KBM-7 (cell line): ENCODE measurements around the gene POMZP3.
"Not testable (repeated sequence)": the region's sequence is repeated elsewhere in the genome, so short reads cannot be mapped to it uniquely, and the experiment has no call there.

Source experiments
- DNase-seq: peaks from one replicate; pipeline ENCODE4 v3.0.0-alpha.2; 2015
- in situ Hi-C: fragments of 300-500 bp; cut with MboI; formaldehyde crosslinking; loops from 2 replicates; pipeline ENCODE4 v1.14.3; 2020; ENCODE audit warnings: low sequenced_read_pairs, low pct_unique_long_range_greater_than_20kb, mixed read lengths

POMZP3 gene

DNA sequence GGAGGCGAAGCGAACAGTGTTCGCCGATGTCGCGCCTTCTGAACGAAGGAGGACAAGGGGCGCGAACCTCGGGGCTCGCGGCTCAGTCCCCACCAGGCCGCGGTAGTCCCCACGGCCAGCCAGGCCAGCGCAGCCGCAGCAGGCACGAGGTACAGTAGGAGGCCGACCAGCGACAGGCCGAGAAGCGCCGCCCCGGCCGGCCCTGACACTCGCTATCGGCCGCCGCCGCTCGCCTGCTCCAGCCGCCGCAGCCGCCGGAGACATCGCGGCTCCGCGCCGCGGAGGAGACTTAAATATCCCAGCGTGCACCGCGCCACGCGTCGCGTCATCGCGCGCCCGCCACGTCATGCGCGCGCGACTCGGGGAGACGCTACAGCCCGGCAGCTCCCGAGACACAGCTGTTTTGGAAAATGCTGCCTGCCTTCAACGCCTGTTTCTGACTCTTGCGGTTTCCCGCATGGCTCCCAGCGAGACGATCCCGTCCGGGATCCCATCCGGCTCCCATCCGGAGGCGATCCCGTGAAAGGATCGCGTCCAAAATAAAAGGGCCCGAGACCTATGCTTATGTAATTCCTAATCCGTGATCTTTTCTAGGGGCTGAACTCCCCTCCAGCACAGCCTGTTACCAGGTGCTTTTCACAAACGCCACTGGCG is at the start of gene POMZP3:
TSS of gene POMZP3 (minus strand) at position 291 of the 654 bp plus-strand sequence. CDS start 1,215 bp downstream, outside the sequence.
- peak; percentile 57 for DNase-seq
- in situ Hi-C loops = not testable (repeated sequence)

DNA sequence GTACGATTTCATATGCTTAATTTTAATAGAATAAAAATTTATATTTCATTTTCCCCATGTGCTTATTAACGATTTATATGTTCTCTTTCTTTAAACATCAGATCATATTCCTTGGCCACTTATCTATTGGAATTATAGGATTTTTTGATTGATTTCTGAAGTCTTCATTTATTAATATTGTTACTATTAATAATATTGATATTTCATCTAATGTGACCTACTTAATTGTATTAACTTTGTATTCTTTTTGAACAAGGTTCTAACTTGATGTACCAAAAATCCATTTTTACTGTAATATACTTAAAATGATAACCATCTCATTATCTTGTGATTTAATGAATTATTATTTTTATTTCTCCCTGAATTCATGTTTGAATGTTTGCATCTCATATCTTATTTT is 48.7 kb upstream of the POMZP3 start:
- DNase-seq, in situ Hi-C loops: not testable (repeated sequence)

DNA sequence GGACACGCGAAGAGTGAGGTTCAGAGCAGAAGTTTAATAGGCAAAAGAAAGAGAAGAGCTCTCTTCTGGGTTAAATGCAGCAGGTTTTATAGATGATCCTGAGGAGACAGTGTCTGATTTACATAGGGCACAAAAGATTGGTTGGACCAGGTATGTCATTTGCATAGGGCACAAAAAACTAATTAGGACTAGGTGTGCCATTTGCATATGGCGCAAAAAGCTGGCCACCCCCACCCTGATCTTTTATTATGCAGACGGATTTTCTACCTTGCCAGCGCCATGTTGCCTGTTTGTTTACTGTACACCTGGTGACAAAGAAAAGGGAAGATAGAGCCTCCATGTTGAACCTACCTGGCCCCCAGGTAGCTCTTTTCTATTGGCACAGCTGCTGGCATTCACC is 46.3 kb upstream of the POMZP3 start:
- in situ Hi-C loops = not testable (repeated sequence)

DNA sequence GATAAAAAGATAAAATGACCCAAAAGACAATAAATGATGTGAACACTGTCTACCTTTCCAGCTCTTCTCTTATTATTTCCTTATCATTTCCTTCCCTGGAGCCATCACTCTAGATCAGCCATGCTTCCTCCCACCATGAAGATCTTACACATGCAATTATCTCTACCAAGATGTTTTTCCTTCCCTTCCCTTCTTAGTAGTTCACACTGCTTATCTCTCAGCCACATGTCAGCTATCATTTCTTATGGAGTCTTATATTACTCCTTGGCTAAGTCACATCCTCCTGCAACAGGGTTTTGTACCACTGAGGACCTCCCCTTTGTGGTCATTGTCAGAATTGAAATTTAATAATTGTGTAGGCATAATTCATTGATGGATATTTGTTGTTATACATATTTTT is 32.1 kb upstream of the POMZP3 start:
- in situ Hi-C loops = not testable (repeated sequence)

More for the DNA sequence above, 46.3 kb upstream of the POMZP3 start:
- not testable (repeated sequence) for DNase-seq

DNA sequence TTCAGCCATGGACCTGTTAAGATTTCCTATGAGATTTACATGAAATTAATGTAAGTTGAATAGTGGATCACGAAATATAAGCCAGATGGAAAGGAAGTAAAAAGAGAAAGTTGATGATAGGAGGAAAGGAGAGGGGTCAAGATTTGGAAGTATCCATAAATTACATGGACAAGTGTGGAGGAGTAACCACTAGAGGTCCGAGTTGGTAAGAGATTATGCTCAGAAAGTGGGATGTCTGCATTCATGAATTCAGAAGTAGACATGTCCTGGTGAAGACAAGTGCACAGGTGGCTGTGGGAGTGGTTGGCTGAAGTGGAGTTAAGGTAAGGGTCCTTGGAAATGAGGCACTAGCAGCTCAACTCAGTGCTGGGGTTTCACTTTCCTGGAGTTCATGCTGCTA is 29.3 kb upstream of the POMZP3 start:
- DNase-seq, in situ Hi-C loops: not testable (repeated sequence)

More for the DNA sequence above, 32.1 kb upstream of the POMZP3 start:
- not testable (repeated sequence) for DNase-seq

DNA sequence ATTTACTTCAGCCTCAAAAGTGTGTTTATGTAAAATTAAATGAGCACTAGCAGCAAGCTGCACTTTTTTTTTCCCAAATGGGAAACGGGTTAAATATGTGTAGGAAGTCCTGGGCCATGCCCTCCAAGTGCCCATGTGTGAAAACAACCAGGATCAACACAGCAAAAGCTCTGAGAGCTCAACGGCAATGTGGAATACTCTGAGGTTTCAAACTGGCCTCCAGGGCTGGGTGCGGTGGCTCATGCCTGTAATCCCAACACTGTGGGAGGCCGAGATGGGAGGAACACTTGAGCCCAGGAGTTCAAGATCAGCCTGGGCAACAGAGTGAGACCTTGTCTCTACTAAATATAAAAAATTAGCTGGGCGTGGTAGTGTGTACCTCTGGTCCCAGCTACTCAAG is 15.5 kb upstream of the POMZP3 start:
- in situ Hi-C loops, DNase-seq: not testable (repeated sequence)

DNA sequence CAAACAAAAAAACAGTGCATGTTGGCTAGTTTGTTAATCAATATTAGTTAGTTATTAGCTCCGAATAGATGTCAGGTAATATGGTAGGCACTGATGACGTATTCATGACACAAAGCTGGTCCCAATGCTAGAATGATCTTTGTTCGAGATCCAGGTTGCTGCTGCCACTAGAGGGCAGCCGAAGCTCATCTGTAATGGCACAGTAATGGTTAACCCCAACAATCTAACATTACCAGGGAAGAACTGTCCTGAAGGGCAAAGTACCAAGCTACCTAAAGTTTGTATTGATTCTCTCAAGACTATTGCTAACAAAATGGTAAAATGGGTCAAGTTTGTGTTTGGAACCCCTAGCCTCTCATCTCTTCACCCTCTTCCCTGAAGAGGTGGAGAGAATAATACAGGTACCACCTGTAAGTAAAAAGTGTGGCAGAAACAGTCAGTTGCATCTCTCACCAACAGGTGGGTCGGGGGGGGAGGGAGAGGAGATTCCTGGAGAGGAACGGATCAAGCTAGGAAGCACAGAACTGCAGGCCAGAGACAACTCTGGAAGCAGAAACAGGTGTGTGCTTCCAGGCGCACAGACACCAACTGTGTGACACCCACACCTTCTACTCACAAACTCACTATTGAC is 10.1 kb upstream of the POMZP3 start:
- in situ Hi-C loops = not testable (repeated sequence)
- peak; percentile 19 for DNase-seq

DNA sequence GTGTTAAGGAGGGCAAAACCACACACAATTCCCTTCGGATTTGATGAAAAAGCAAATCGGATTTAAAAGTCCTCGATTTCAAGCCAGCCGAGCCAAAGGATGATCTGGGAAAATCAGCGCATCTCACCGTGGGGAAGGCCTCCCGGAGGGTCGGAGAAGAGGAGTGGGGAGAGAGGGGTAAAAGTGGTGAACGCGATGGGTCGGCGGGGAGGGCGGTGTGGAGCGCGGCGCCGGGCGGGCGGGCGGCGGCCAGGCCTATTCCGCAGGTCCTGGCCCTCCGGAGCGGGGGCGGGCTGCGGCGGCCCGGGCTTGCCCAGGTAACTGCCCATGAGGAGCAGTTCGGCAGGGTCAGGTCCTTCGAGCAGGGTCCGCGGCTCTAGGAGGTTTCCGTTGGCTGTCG is 498 bp downstream of the POMZP3 start:
- DNase-seq = peak; percentile 9
- in situ Hi-C loops = not testable (repeated sequence)

DNA sequence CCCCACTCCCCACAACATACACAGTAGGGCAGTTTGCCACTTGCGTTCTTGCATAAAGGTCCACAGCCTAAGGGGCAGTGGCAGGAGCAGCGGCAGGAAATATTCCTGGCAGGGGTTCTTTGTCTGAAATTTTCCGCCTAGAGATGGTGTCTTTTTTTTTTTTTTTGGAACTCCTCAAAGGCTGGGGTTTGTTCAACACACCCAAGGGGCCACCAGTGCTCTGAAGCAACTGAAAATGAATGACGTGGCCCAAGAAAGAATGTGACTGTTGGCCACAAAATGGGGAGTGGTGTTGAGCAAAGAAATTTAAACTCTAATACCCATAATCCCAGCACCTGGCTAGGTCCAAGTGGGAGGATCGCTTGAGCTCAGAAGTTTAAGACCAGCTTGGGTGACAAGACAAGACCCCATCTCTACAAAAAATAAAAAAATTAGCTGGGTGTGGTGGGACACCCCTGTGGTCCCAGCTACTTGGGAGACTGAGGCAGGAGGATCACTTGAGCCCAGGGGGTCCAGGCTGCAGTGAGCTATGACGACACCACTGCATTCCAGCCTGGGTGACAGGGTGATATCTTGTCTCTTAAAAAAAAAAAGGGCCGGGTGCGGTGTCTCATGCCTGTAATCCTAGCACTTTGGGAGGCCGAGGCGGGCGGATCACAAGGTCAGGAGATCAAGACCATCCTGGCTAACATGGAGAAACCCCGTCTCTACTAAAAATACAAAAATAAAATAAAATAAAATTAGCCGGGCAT is 7.5 kb downstream of the POMZP3 start:
- in situ Hi-C loops, DNase-seq: not testable (repeated sequence)

DNA sequence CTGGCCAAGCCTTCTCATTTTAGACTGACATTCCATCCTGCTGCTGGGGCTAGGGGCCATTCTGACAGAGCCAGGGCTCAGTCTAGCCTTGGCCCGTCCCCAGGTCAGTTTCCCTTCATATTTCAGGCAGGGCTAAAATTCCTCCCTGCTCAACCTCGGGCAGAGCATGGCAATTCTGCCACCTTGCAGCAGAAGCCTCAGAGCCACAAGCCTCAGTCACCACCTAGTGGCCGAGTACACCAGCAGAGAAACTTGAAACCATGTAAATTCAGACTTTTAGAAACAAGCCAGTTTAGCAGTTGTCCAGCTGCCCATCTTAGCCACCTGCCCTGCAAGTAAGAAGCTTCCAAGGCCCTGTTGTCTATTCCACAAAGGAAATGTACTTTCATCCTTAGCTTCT is 13.3 kb downstream of the POMZP3 start:
- DNase-seq = peak; percentile 59
- in situ Hi-C loops = not testable (repeated sequence)

DNA sequence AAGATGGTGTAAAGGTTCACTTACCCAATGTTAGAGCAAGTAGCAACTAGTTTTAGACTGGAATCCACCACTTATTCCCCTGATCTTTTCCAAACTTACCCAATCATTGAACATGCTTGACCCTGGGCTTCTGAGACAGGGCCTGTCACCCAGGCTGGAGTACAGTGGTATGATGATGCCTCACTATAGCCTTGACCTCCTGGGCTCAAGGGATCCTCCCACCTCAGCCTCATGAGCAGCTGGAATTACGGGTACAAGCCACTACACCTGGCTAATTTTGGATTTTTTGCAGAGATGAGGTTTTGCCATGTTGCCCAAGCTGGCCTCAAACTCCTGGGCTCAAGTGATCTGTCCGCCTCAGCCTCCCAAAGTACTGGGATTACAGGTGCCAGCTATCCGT is 14.8 kb downstream of the POMZP3 start:
- DNase-seq, in situ Hi-C loops: not testable (repeated sequence)

DNA sequence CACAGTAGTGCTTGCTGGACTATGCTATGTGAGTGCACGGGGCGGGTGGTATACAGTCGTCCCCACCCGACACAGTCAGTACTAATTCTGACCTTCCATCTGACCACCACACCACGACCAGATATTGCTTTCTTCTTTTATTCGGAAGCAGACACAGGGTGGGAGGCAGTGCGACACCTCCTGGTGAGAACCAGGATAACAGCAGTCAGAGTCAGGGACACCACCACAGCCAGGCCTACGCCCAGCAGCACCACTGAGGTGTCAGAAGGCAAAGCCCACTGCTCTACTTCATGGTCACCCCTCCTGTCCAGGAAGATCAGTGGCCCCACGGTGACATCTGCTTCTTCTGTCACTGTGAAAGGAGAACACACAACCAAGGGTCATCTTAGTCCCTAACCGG is 17.2 kb downstream of the POMZP3 start:
- DNase-seq, in situ Hi-C loops: not testable (repeated sequence)

DNA sequence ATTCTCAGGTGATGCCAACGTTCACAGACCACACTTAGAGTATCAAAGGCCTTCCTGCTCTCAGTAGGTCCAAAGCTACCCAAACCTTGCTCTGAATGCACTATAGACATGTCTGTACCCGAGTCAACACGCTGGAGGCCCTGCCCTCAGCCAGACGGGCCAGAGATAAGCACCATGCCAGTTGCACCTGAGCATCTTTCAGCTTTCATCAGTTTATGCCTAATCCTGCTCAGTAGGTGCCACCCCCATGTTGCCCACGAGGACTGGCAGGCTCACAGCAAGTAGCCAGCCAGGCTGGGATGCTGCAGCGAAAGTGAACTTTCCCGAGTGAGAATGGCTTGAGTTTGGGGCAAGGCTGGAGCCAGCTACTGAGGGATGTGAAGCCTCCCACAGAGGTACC is 18.6 kb downstream of the POMZP3 start:
- in situ Hi-C loops, DNase-seq: not testable (repeated sequence)

DNA sequence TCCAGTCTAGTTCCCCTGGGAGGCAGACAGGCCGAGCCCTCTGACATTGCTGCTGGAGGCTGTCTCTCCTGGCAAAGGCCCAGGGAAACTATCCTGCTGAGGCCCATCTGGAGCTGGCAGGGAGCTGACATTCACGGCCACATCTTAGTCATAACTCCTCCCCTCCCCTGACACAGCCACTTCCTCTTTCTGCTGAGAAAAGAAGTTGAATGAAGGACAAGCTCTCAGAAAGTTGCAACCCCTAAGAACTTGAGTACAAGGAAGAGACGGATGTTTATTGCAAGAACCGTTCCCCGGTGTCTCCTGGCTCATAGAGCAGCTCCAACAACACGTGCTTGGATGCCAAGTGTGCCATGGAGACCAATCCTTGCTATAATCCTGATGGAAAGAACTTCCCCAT is 21.1 kb downstream of the POMZP3 start:
- in situ Hi-C loops = not testable (repeated sequence)
- DNase-seq = peak; percentile 90

DNA sequence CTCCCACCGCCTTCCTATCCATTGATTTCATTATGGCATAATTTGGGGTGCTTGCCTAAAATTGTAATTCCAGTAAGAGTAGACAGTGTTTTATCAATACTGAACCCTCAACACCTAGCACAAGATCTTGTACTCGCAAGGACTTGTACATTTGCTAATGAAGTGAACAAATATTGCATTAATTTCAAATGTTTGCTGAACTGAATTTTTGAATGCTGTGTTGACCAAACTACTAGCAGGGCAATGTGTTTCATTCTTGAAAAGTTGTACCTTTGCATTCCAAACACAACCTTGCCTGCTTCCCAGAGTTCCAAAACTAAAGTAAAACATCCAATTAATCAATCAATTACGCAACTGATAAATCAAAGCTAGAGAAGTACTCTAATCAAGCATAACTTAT is 26.4 kb downstream of the POMZP3 start:
- DNase-seq, in situ Hi-C loops: not testable (repeated sequence)

DNA sequence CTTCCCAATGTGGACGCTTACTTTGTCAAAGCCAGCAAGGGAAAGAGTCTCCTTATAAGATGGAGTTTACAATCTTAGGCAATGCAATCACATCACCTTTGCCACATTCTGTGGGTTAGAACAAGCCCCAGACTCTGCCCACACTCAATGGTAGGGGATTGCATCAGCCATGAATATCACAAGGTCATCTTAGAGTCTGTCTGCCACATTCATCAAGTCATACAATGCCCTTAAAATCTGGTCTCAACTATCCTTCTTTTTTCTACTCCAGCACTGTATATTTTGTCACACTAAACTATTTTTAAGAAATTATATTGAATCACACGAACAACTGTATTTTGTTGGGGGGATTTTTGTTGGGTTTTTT is 27.0 kb downstream of the POMZP3 start:
- DNase-seq, in situ Hi-C loops: not testable (repeated sequence)

DNA sequence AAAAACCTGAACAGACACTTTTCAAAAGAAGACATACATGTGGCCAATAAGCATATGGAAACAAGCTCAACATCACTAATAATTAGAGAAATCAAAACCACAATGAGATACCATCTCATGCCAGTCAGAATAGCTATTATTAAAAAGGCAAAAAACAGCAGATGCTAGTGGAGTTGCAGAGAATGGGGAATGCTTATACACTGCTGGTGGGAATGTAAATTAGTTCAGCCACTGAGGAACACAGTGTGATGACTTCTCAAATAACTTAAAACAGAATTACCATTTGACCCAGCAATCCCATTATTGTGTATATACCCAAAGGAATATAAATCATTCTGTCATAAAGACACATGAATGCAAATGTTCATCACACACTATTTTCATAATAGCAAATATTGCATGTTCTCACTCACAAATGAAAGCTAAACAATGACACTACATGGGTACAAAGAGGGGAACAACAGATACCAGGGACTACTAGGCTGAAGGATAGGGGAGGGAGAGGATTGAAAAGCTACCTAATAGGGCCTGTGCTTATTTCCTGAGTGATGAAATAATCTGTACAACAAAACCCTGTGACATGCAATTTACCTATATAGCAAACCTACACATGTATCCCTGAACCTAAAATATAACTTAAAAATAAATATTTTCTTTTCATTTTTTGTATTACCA is 28.4 kb downstream of the POMZP3 start:
- DNase-seq, in situ Hi-C loops: not testable (repeated sequence)

DNA sequence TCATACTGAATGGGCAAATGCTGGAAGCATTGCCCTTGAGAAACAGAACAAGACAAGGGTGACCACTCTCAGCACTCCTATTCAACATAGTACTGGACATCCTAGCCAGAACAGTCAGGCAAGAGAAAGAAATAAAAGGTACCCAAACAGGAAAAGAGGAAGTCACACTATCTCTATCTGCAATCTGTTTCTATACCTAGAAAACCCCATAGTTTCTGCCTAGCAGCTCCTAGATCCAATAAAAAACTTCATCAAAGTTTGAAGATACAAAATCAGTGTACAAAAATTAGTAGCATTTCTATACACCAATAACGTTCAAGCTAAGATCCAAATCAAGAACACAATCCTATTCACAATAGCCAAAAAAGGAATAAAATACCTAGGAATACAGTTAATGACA is 29.8 kb downstream of the POMZP3 start:
- peak; percentile 56 for DNase-seq
- in situ Hi-C loops = not testable (repeated sequence)

DNA sequence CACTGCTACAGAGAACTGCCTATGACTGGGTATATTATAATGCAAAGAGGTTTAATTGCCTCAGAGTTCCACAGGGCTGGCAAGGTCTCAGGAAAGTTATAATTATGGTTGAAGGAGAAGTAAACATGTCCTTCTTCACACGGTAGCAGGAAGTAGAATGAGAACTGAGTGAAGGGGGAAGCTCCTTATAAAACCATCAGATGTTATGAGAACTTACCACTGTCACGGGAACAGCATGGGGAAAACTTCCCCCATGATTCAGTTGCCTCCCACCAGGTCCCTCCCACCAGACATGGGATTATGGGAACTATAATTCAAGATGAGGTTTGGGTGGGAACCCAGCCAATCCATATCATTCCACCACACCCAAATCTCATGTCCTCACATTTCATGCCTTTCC is 34.4 kb downstream of the POMZP3 start:
- in situ Hi-C loops = not testable (repeated sequence)
- peak; percentile 72 for DNase-seq
